Measurements from ENCODE around the gene GSTA2. TPM values are rescaled to one million over a fixed set of nuclear protein-coding genes. Genes with fewer than 3 reads are reported as not detected.

GSTA2 gene
- polyA plus RNA-seq, 1 of the 3 experiments (the other 2 are of a cell fraction), result not detected

GRCh38 chr6:52729576-52729975, 33.7 kb downstream of the GSTA2 start:
- Histone ChIP-seq H3K27ac (ENCODE audit: low read depth in 2 of 2, low read length in 1 of 2) (no peak overlapping the region), H3F3A (replicated peaks; ENCODE audit: insufficient read depth) (no peaks in the 10 kb centered on the region), H3K27me3 (ENCODE audit: insufficient read depth) (peaks cover 9% of the 10 kb centered on the region; the same call in 1 of the 2 replicates), H3K36me3 (replicated peaks in 1 of 2; ENCODE audit: control insufficient read depth in 1 of 2, insufficient read depth in 2 of 2, low read length in 1 of 2) (no peaks in the 10 kb centered on the region), H3K4me2 (no peak overlapping the region), H3K4me1 (ENCODE audit: control insufficient read depth in 1 of 2, insufficient read depth in 2 of 2, low read depth in 1 of 2, low read length in 1 of 2) (no peaks in the 10 kb centered on the region), H3K9me3 (no peaks in the 10 kb centered on the region), H3K4me3 (ENCODE audit: low read depth in 2 of 2, low read length in 1 of 2) (no peak overlapping the region), H3K9me2 (no peaks in the 10 kb centered on the region), H3K9ac (no peak overlapping the region), H3K79me2 (ENCODE audit: insufficient read depth) (no peaks in the 10 kb centered on the region), H4K20me1 (ENCODE audit: insufficient read depth) (no peaks in the 10 kb centered on the region), H2AFZ (ENCODE audit: low read depth) (no peak overlapping the region)
- no peak for DNase-seq
- ChIA-PET POLR2A (no interaction called here), CTCF (no interaction called here)
- WGBS (ENCODE audit: low lambda C conversion rate), result 7% methylated on average over 1 of the region's 1 CpG
- TF ChIP-seq USF1 (IDR thresholded peaks at IDR 0.05; ENCODE audit: borderline replicate concordance, low read depth), result no peak
- TF ChIP-seq USF2 (IDR thresholded peaks at IDR 0.05; ENCODE audit: borderline replicate concordance, low read depth, low read length), result no peak
- no peak for TF ChIP-seq PBX3 (IDR thresholded peaks at IDR 0.05)
- no peak for TF ChIP-seq YY1 (IDR thresholded peaks at IDR 0.05; ENCODE audit: low read depth)
- no peak for TF ChIP-seq ELF1 (IDR thresholded peaks at IDR 0.05)
- TF ChIP-seq TCF12 (IDR thresholded peaks at IDR 0.05), result no peak
- TF ChIP-seq FOSL2 (IDR thresholded peaks at IDR 0.05; ENCODE audit: borderline replicate concordance, low read depth), result no peak

- H3K79me2 ChIP-seq (ENCODE audit: insufficient read depth), result no peaks in the 10 kb centered on the region
- no peaks in the 10 kb centered on the region for H3K9me2 ChIP-seq
- H3F3A ChIP-seq (replicated peaks; ENCODE audit: insufficient read depth), result no peaks in the 10 kb centered on the region
- H3K36me3 ChIP-seq (replicated peaks in 1 of 2; ENCODE audit: control insufficient read depth in 1 of 2, insufficient read depth in 2 of 2, low read length in 1 of 2), result no peaks in the 10 kb centered on the region
- peaks cover under 1% of the 10 kb centered on the region; the same call in 1 of the 2 replicates for H3K27me3 ChIP-seq (ENCODE audit: insufficient read depth)
- H2AFZ ChIP-seq (ENCODE audit: low read depth), result no peak overlapping the region
- ChIA-PET POLR2A (no interaction called here), CTCF (no interaction called here)
- H3K9me3 ChIP-seq, result no peaks in the 10 kb centered on the region
- H4K20me1 ChIP-seq (ENCODE audit: insufficient read depth), result no peaks in the 10 kb centered on the region
- H3K4me1 ChIP-seq (ENCODE audit: control insufficient read depth in 1 of 2, insufficient read depth in 2 of 2, low read depth in 1 of 2, low read length in 1 of 2), result no peaks in the 10 kb centered on the region
- no peak overlapping the region for H3K4me2 ChIP-seq
- no peak overlapping the region for H3K9ac ChIP-seq
- H3K27ac ChIP-seq (ENCODE audit: low read depth in 2 of 2, low read length in 1 of 2), result no peak overlapping the region
- no peak overlapping the region for H3K4me3 ChIP-seq (ENCODE audit: low read depth in 2 of 2, low read length in 1 of 2)
- 20% methylated on average over 3 of the region's 3 CpGs for WGBS (ENCODE audit: low lambda C conversion rate)
- DNase-seq, result no peak
- TF ChIP-seq IRF3 (IDR thresholded peaks at IDR 0.05; ENCODE audit: low read depth, low read length), result no peak
- no peak for TF ChIP-seq RXRA (IDR thresholded peaks at IDR 0.05; ENCODE audit: borderline replicate concordance, low read depth)
- no peak for TF ChIP-seq TCF12 (IDR thresholded peaks at IDR 0.05)
- TF ChIP-seq POLR2AphosphoS5 (IDR thresholded peaks at IDR 0.05; ENCODE audit: low read depth, low read length), result no peak
- no peak for TF ChIP-seq FOXJ3 (CRISPR knock-in tag; IDR thresholded peaks at IDR 0.05)
- TF ChIP-seq ZBTB33 (IDR thresholded peaks at IDR 0.05; ENCODE audit: borderline replicate concordance, low read depth), result no peak
- TF ChIP-seq RAD21 (IDR thresholded peaks at IDR 0.05; ENCODE audit: low read length), result no peak
- TF ChIP-seq RCOR1 (IDR thresholded peaks at IDR 0.05; ENCODE audit: low read length), result no peak
- TF ChIP-seq MAX (IDR thresholded peaks at IDR 0.05; ENCODE audit: low read depth), result no peak
- TF ChIP-seq MEF2A (IDR thresholded peaks at IDR 0.05; ENCODE audit: borderline replicate concordance, low read depth), result no peak
- no peak for TF ChIP-seq RFX5 (IDR thresholded peaks at IDR 0.05; ENCODE audit: low read length)
- TF ChIP-seq EP300 (IDR thresholded peaks at IDR 0.05; ENCODE audit: borderline replicate concordance in 1 of 2, low read depth in 1 of 2, low read length in 1 of 2), result no peak
- TF ChIP-seq NRF1 (IDR thresholded peaks at IDR 0.05; ENCODE audit: low read depth, low read length), result no peak
- TF ChIP-seq CHD2 (IDR thresholded peaks at IDR 0.05; ENCODE audit: low read length, partially characterized antibody), result no peak
- no peak for TF ChIP-seq FOXM1 (IDR thresholded peaks at IDR 0.05; ENCODE audit: low read depth)
- no peak for TF ChIP-seq EZH2phosphoT487 (IDR thresholded peaks at IDR 0.05; ENCODE audit: borderline replicate concordance, low read depth)
Observed at GRCh38 chr6:52728394-52728793, 34.9 kb downstream of the GSTA2 start.
